IMR-90 (cell line): ENCODE measurements around the gene GKN1. TPM values are rescaled to one million over a fixed set of nuclear protein-coding genes. Genes with fewer than 3 reads are reported as not detected.

Experiments used
- ATAC-seq: fragments of 200-7000 bp; cut with Tn5 transposase; 2 replicates; pipeline ENCODE4 v1.9.1; 2020; ENCODE audit warnings: low read depth, mild to moderate bottlenecking, moderate library complexity
- BruUV-seq: library from RNA; stranded (reverse); fragments of 400-500 nt; replicated peaks from 2 replicates; lab custom pipeline; 2021; lab: Mats Ljungman, UMichigan
- CTCF ChIA-PET: fragments of 300-600 bp; formaldehyde crosslinking; extraction: SDS; loops from one replicate; lab custom pipeline; 2021; ENCODE audit warnings: antibody characterized with exemption; lab: Yijun Ruan, JAX
- POLR2A ChIA-PET: fragments of 300-600 bp; sonication (Branson Sonifier 250); formaldehyde crosslinking; loops from one replicate; lab custom pipeline; 2022; ENCODE audit warnings: antibody characterized with exemption; ENCODE audit not compliant: unreplicated experiment; lab: Charles Lee
- DNase-seq: peaks from one replicate; pipeline ENCODE4 v3.0.0; 2013
- H2AFZ ChIP-seq: replicated peaks from 2 replicates; pipeline ENCODE3; 2013; ENCODE audit warnings: low read length, mild to moderate bottlenecking; ENCODE audit not compliant: poor library complexity
- H2AK5ac ChIP-seq: 2 replicates; pipeline ENCODE4 v1.6.1; 2013; ENCODE audit warnings: low read depth, low read length, inconsistent platforms
- H2AK9ac ChIP-seq: replicated peaks from 2 replicates; pipeline ENCODE3; 2013; ENCODE audit warnings: mild to moderate bottlenecking, low read depth, low read length, moderate library complexity; ENCODE audit not compliant: poor library complexity
- H2BK120ac ChIP-seq: 2 replicates; pipeline ENCODE4 v1.6.1; 2013; ENCODE audit warnings: low read depth, low read length, inconsistent platforms
- H2BK15ac ChIP-seq: 3 replicates; pipeline ENCODE4 v1.6.1; 2013; ENCODE audit warnings: low read depth, low read length, inconsistent platforms
- H2BK20ac ChIP-seq: 2 replicates; pipeline ENCODE4 v1.6.1; 2013; ENCODE audit warnings: low read depth, mild to moderate bottlenecking, inconsistent platforms, low read length, moderate library complexity
- H2BK5ac ChIP-seq: 2 replicates; pipeline ENCODE4 v1.6.1; 2013; ENCODE audit warnings: mild to moderate bottlenecking, low read depth, low read length, inconsistent platforms; ENCODE audit not compliant: poor library complexity, severe bottlenecking
- H3K14ac ChIP-seq: replicated peaks from 2 replicates; pipeline ENCODE4 v1.6.1; 2013; ENCODE audit warnings: low read depth, low read length, inconsistent platforms
- H3K18ac ChIP-seq: 2 replicates; pipeline ENCODE4 v1.6.1; 2013; ENCODE audit warnings: low read depth, low read length, control low read depth
- H3K23ac ChIP-seq: 2 replicates; pipeline ENCODE4 v1.6.1; 2013; ENCODE audit warnings: low read depth, low read length, inconsistent platforms
- H3K27ac ChIP-seq: 2 replicates; pipeline ENCODE4 v1.5.1; 2013; ENCODE audit warnings: mild to moderate bottlenecking, control low read depth, low read length; ENCODE audit not compliant: insufficient read depth
- H3K27me3 ChIP-seq: 2 replicates; pipeline ENCODE4 v1.6.1; 2013; ENCODE audit warnings: low read length; ENCODE audit not compliant: control insufficient read depth, insufficient read depth
- H3K36me3 ChIP-seq: 2 replicates; pipeline ENCODE4 v1.6.1; 2013; ENCODE audit warnings: low read length, mixed read lengths; ENCODE audit not compliant: control insufficient read depth, insufficient read depth
- H3K4ac ChIP-seq: 2 replicates; pipeline ENCODE4 v1.6.1; 2013; ENCODE audit warnings: low read depth, low read length, inconsistent platforms
- H3K4me1 ChIP-seq: 2 replicates; pipeline ENCODE4 v1.6.1; 2013; ENCODE audit warnings: low read length, mixed read lengths; ENCODE audit not compliant: control insufficient read depth, insufficient read depth
- H3K4me2 ChIP-seq: 2 replicates; pipeline ENCODE4 v1.6.1; 2013; ENCODE audit warnings: low read depth, mild to moderate bottlenecking, control low read depth, low read length, moderate library complexity
- H3K4me3 ChIP-seq: 2 replicates; pipeline ENCODE4 v1.5.1; 2013; ENCODE audit warnings: low read depth, mild to moderate bottlenecking, control low read depth, low read length, moderate library complexity; ENCODE audit not compliant: insufficient read depth
- H3K56ac ChIP-seq: 2 replicates; pipeline ENCODE4 v1.6.1; 2013; ENCODE audit warnings: low read length, inconsistent platforms; ENCODE audit not compliant: insufficient read depth; ENCODE audit errors: extremely low read depth
- H3K79me1 ChIP-seq, 2 experiments: 2 replicates each; pipeline ENCODE4 v1.6.1; 2013; ENCODE audit warnings: low read length in 2 of 2, inconsistent platforms in 1 of 2, low read depth in 1 of 2
- H3K9ac ChIP-seq: 2 replicates; pipeline ENCODE4 v1.6.1; 2013; ENCODE audit warnings: low read depth, low read length, control low read depth
- H3K9me1 ChIP-seq: 2 replicates; pipeline ENCODE4 v1.6.1; 2013; ENCODE audit warnings: low read length, inconsistent platforms; ENCODE audit not compliant: insufficient read depth
- H3K9me3 ChIP-seq: 2 replicates; pipeline ENCODE4 v1.6.1; 2013; ENCODE audit warnings: low read length; ENCODE audit not compliant: control insufficient read depth, insufficient read depth
- H4K20me1 ChIP-seq: 2 replicates; pipeline ENCODE4 v1.6.1; 2013; ENCODE audit warnings: low read length, inconsistent platforms; ENCODE audit not compliant: insufficient read depth
- H4K5ac ChIP-seq: 2 replicates; pipeline ENCODE4 v1.6.1; 2013; ENCODE audit warnings: mild to moderate bottlenecking, low read depth, low read length, control low read depth
- H4K8ac ChIP-seq, 2 experiments: 2 replicates each; pipeline ENCODE4 v1.6.1; 2013; ENCODE audit warnings: low read depth in 2 of 2, low read length in 2 of 2, control low read depth in 1 of 2, inconsistent platforms in 1 of 2
- H4K91ac ChIP-seq: 2 replicates; pipeline ENCODE4 v1.6.1; 2013; ENCODE audit warnings: low read depth, low read length, inconsistent platforms; ENCODE audit not compliant: insufficient read depth
- BHLHE40 ChIP-seq: fragments of 150-350 bp; IDR thresholded peaks from 2 replicates; pipeline ENCODE4 v1.6.1; 2016; ENCODE audit warnings: mild to moderate bottlenecking, low read depth, low read length
- CEBPB ChIP-seq: IDR thresholded peaks from 2 replicates; pipeline ENCODE4 v1.6.1; 2012; ENCODE audit warnings: low read depth, low read length, improper control_type of control experiment
- CHD1 ChIP-seq: IDR thresholded peaks from 2 replicates; pipeline ENCODE4 v1.6.1; 2012; ENCODE audit warnings: low read depth, low read length, improper control_type of control experiment
- CTCF ChIP-seq: conservative IDR thresholded peaks from 2 replicates; pipeline ENCODE4 v1.5.1; 2012; ENCODE audit warnings: mild to moderate bottlenecking, low read depth, low read length, improper control_type of control experiment
- FOS ChIP-seq: fragments of 150-350 bp; IDR thresholded peaks from 2 replicates; pipeline ENCODE4 v1.6.1; 2016; ENCODE audit warnings: low read depth, low read length
- MAZ ChIP-seq: IDR thresholded peaks from 2 replicates; pipeline ENCODE4 v1.6.1; 2012; ENCODE audit warnings: low read depth, mild to moderate bottlenecking, low read length, improper control_type of control experiment, moderate library complexity, borderline replicate concordance
- POLR2A ChIP-seq: IDR thresholded peaks from 2 replicates; pipeline ENCODE4 v1.6.1; 2012; ENCODE audit warnings: mild to moderate bottlenecking, low read depth, low read length
- RAD21 ChIP-seq: IDR thresholded peaks from 2 replicates; pipeline ENCODE4 v1.6.1; 2012; ENCODE audit warnings: low read length, improper control_type of control experiment
- RCOR1 ChIP-seq: IDR thresholded peaks from 2 replicates; pipeline ENCODE4 v1.6.1; 2012; ENCODE audit warnings: mild to moderate bottlenecking, low read length, improper control_type of control experiment; ENCODE audit not compliant: insufficient replicate concordance
- SMC3 ChIP-seq: fragments of 150-350 bp; IDR thresholded peaks from 2 replicates; pipeline ENCODE4 v1.6.1; 2016; ENCODE audit warnings: low read depth, mild to moderate bottlenecking, antibody characterized with exemption, low read length, moderate library complexity
- WGBS, 2 experiments: methylation state at CpG; one replicate each; pipeline versions ENCODE4 v1.1.5 to v1.1.7; 2013; ENCODE audit warnings: missing lambda C conversion rate in 2 of 2; ENCODE audit not compliant: insufficient read length in 1 of 2; ENCODE audit errors: extremely low coverage in 2 of 2; 5-methylcytosine and 5-hydroxymethylcytosine counted together
- dilution Hi-C: fragments of 300-500 bp; cut with HindIII; formaldehyde crosslinking; loops from one replicate; pipeline ENCODE4 v1.14.3; 2018; ENCODE audit warnings: low sequenced_read_pairs; ENCODE audit not compliant: unreplicated experiment
- in situ Hi-C: fragments of 300-500 bp; cut with MboI; formaldehyde crosslinking; loops from 3 replicates; pipeline ENCODE4 v1.14.3; 2019; ENCODE audit warnings: low sequenced_read_pairs, inconsistent platforms, mixed read lengths
- intact Hi-C: fragments of 100-400 bp; cut with micrococcal nuclease; formaldehyde crosslinking; loops from 2 replicates; pipeline ENCODE4 v1.10.0; 2022
- polyA plus RNA-seq, 3 experiments: library from polyadenylated mRNA; depleted of rRNA; stranded (reverse); fragments of >200 nt; gene quantifications; 2 replicates each; pipeline ENCODE4 v1.2.3, GENCODE V29; 2012; ENCODE audit warnings: low replicate concordance in 1 of 3
- total RNA-seq: library from RNA; depleted of rRNA; stranded (reverse); fragments of >200 nt; gene quantifications from 2 replicates; pipeline ENCODE4 v1.2.3, GENCODE V29; 2012
- TF ChIP-seq, protein P1 (sequence below): fragments of 150-350 bp; IDR thresholded peaks from 2 replicates; pipeline ENCODE4 v1.6.1; 2017; ENCODE audit warnings: mild to moderate bottlenecking, antibody characterized with exemption, low read length, low read depth

Gene GKN1
- total and polyA plus RNA-seq, 2 of the 4 experiments (the other 2 are of a cell fraction): not detected

GRCh38 chr2:68959001-68959400, 15.4 kb upstream of the GKN1 start:
- Histone ChIP-seq H3K4me3 (no peak overlapping the region), H3K9ac (no peak overlapping the region), H2BK20ac (no peak overlapping the region), H2BK5ac (no peak overlapping the region), H3K9me3 (no peaks in the 10 kb centered on the region), H3K4me2 (no peak overlapping the region), H3K27me3 (no peaks in the 10 kb centered on the region), H3K27ac (no peak overlapping the region), H2AK5ac (no peak overlapping the region), H4K20me1 (no peaks in the 10 kb centered on the region), H2BK120ac (no peak overlapping the region), H3K23ac (no peak overlapping the region), H3K9me1 (peaks cover 3% of the 10 kb centered on the region; the same call in 1 of the 2 replicates), H3K4me1 (no peaks in the 10 kb centered on the region), H3K79me1 (no peaks in the 10 kb centered on the region), H3K14ac (no peak overlapping the region), H3K36me3 (no peaks in the 10 kb centered on the region), H2AK9ac (no peak overlapping the region), H4K8ac (no peak overlapping the region), H2AFZ (no peak overlapping the region), H3K18ac (no peak overlapping the region), H4K91ac (no peak overlapping the region), H3K4ac (no peak overlapping the region), H2BK15ac (no peak overlapping the region), H4K5ac (no peak overlapping the region), H3K56ac (no peak overlapping the region)
- ATAC-seq: no peak
- CTCF ChIA-PET: interaction anchor here (0.7 kb wide), 1 partner anchor 63 kb away, joined by 3 read pairs; no protein-coding TSS in a partner anchor
- POLR2A ChIA-PET: no interaction called here
- no CpG with 5 or more reads among the region's 1 CpG for WGBS, 2 experiments
- no peak for TF ChIP-seq RAD21
- TF ChIP-seq, protein P1, sequence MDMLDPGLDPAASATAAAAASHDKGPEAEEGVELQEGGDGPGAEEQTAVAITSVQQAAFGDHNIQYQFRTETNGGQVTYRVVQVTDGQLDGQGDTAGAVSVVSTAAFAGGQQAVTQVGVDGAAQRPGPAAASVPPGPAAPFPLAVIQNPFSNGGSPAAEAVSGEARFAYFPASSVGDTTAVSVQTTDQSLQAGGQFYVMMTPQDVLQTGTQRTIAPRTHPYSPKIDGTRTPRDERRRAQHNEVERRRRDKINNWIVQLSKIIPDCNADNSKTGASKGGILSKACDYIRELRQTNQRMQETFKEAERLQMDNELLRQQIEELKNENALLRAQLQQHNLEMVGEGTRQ: no peak
- no peak for TF ChIP-seq RCOR1
- TF ChIP-seq FOS: no peak
- no peak for TF ChIP-seq SMC3
- no peak for TF ChIP-seq CTCF
- TF ChIP-seq BHLHE40: no peak
- no peak for TF ChIP-seq CEBPB
- no peak for TF ChIP-seq POLR2A
- TF ChIP-seq MAZ: no peak
- TF ChIP-seq CHD1: no peak
- no TSS peak for BruUV-seq
- intact Hi-C loops: no loop called here
- DNase-seq: no peak
- dilution Hi-C loops: no loop called here
- in situ Hi-C loops: no loop called here
